HuH-7.5 (cell line): Measurements from ENCODE around the gene NXPE1.
"Not testable (repeated sequence)": the region's sequence is repeated elsewhere in the genome, so short reads cannot be mapped to it uniquely, and the experiment has no call there.

Experiments used
- DNase-seq: peaks from one replicate; pipeline ENCODE4 v3.0.0; 2011; ENCODE audit warnings: low spot score

The NXPE1 gene

DNA sequence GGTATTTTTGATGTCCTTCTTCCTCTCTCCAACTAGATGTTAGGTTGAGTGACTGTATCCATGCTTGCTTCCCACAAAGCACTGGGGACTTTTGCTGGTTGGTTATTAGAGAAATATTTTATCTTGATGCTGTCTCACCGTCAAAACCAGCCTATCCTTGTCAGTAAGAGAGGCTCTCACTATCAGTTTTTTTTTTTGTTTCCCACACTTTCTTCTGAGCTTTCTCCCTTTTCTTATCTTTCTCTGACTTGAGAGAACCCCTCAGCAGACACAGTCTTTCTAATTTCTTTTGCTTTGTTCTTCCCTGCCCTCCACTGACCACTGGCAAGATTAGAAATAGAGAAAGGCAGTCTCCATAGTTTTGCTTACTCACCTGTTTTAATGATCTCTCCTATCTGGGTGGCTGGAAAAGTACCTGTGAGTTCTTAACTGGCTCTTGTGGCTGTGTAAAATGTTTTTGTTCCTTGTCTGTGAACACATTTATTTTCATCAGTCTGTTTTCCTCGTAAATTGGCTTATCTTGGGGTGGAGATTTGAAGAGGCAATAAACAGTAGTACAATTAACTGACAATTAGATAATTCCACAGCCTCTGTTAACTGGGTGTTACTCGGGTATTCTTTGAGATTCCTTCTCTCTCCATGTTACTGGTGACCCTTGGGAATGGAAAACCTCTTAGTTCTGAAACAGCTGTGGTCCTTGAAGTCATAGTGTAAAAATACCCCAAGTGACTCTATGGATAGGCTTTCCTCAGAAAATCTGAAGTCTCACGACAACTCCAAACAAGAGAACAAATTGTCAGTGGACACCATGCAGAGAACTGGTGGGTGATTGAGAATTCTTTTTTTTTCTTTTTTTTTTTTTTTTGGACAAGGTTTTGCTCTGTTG, at the start of gene NXPE1:
Gene NXPE1, minus strand, starts transcription at position 457 of the 886 bp plus-strand sequence. CDS start 8,680 bp downstream, outside the sequence.
- no peak for DNase-seq

- no peak for DNase-seq
Measured at GRCh38 chr11:114609429-114609828, 49.7 kb upstream of the NXPE1 start.

GRCh38 chr11:114608605-114609004, 48.9 kb upstream of the NXPE1 start:
- DNase-seq: not testable (repeated sequence)

DNA sequence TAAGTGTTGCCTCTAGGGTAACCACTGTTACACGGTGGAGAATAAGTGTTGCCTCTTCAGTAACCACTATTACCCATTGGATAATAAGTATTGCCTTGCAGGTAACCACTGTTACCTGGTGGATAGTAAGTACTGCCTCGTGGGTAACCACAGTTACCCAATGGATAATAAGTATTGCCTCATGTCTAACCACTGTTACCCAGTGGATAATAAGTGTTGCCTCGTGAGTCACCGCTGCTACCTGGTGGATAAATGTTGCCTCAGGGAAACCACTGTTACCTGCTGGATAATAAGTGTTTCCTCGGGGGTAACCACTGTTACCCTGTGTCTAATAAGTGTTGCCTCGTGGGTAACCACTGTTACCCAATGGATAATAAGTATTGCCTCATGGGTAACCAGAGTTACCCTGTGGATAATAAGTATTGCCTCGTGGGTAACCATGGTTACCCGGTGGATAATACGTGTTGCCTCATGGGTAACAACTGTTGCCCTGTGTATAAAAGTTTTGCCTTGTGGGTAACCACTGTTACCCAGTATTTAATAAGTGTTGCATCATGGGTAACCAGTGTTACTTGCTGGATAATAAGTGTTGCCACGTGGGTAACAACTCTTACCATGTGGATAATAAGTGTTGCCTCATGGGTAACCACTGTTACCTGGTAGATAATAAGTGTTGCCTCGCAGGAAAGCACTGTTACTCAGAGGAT, 48.2 kb upstream of the NXPE1 start:
- no peak for DNase-seq

DNA sequence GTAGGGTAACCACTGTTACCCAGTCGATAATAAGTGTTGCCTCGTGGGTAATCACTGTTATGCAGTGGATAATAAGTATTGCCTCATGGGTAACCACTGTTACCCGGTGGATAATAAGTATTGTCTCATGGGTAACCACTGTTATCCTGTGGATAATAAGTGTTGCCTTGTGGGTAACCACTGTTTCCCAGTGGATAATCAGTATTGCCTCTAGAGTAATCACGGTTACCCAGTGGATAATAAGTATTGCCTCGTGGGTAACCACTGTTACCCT, 47.1 kb upstream of the NXPE1 start:
- DNase-seq: not testable (repeated sequence)

GRCh38 chr11:114606003-114606801, 46.5 kb upstream of the NXPE1 start:
- no peak for DNase-seq

DNA sequence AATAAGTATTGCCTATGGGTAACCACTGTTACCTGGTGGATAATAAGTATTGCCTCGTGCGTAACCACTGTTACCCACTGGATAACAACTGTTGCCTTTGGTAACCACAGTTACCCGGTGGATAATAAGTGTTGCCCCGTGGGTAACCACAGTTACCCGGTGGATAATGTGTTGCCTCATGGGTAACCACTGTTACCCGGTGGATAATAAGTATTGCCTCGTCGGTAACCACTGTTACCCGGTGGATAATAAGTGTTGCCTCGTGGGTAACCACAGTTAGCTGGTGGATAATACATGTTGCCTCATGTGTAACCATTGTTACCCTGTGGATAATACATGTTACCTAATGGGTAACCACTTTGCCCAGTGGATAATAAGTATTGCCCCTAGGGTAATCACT, 45.7 kb upstream of the NXPE1 start:
- DNase-seq: no peak

DNA sequence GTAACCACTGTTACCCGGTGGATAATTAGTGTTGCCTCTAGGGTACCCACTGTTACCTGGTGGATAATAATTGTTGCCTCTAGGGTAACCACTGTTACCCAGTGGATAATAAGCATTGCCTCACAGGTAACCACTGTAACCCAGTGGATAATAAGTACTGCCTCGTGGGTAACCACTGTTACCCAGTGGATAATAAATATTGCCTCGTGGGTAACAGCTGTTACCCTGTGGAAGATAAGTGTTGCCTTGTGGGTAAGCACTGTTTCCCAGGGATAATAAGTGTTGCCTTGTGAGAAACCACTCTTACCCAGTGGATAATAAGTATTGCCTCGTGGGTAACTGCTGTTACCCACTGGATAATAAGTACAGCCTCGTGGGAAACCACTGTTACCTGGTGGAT, 45.2 kb upstream of the NXPE1 start:
- no peak for DNase-seq

- DNase-seq: no peak
Measured at GRCh38 chr11:114604179-114604813, 44.6 kb upstream of the NXPE1 start.

GRCh38 chr11:114603151-114603550, 43.5 kb upstream of the NXPE1 start:
- DNase-seq: not testable (repeated sequence)

GRCh38 chr11:114598461-114598860, 38.8 kb upstream of the NXPE1 start:
- DNase-seq: no peak

- DNase-seq: no peak
Measured at GRCh38 chr11:114596175-114596919, 36.7 kb upstream of the NXPE1 start.

DNA sequence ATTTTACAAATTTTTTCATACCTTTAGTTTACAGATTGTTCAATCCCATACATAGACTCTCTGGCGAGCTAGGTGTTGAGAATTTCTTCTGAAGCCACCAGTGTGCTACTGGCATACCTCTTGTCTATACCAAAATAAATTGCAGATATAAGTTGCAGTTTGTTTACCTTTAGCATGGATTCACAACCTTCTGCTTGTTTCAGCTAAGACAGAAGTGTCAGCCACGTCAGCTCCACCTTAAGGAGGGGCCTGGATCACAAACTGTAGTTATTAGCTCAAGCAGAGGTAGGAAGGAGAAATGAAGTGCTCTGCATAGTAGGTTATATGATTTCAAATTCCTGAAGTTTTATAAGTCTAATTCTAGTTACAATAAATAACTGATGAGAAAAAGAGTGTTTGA, 35.9 kb upstream of the NXPE1 start, which contains the start of gene NXPE4:
Gene NXPE4, minus strand, starts transcription at position 216 of the 400 bp plus-strand sequence. CDS start 1,027 bp downstream, outside the sequence.
- no peak for DNase-seq

- DNase-seq: no peak
Measured at GRCh38 chr11:114594703-114595102, 35.0 kb upstream of the NXPE1 start.

- DNase-seq: no peak
Measured at GRCh38 chr11:114587398-114587953, 27.8 kb upstream of the NXPE1 start.

- no peak for DNase-seq
Measured at GRCh38 chr11:114586797-114587196, 27.1 kb upstream of the NXPE1 start.

GRCh38 chr11:114571712-114572111, 12.0 kb upstream of the NXPE1 start:
- DNase-seq: no peak

GRCh38 chr11:114569801-114570200, 10.1 kb upstream of the NXPE1 start:
- no peak for DNase-seq

- DNase-seq: no peak
Measured at GRCh38 chr11:114566276-114566675, 6.6 kb upstream of the NXPE1 start.

GRCh38 chr11:114564831-114565230, 5.2 kb upstream of the NXPE1 start:
- DNase-seq: no peak

DNA sequence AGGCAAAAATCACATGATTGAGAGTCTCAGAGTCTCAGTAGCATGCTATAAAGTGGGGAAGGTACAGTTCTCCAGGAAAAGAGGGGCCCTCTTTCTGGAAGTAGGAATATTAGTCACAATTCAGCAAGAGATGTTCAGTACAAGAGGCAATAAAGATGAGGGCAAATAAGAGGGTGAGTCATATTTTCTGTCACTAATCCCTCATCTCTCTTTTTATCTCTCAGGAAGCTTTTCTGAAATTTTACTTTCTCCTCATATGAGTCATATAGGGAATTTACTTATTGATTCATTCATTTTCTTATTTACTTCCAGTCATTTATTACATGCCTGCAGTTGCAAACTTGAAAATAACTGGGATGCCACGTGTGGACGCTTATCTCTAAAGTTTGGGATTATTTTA, 3.4 kb upstream of the NXPE1 start:
- DNase-seq: no peak
